Stimulated activated CD8-positive, alpha-beta memory T cell treated with anti-CD3 and anti-CD28 coated beads, Interleukin-7, amount 100 ng/mL, for 48 hours (primary cell): ENCODE data around the gene GFRA4.
"Not testable (repeated sequence)": the region's sequence is repeated elsewhere in the genome, so short reads cannot be mapped to it uniquely, and the experiment has no call there.

Source experiments
- DNase-seq, 2 donors: peaks; one replicate each; pipeline ENCODE4 v3.0.0-alpha.2; 2020; ENCODE audit warnings: low read depth in 1 of 2; ENCODE audit errors: extremely low read depth in 1 of 2

The GFRA4 gene

DNA sequence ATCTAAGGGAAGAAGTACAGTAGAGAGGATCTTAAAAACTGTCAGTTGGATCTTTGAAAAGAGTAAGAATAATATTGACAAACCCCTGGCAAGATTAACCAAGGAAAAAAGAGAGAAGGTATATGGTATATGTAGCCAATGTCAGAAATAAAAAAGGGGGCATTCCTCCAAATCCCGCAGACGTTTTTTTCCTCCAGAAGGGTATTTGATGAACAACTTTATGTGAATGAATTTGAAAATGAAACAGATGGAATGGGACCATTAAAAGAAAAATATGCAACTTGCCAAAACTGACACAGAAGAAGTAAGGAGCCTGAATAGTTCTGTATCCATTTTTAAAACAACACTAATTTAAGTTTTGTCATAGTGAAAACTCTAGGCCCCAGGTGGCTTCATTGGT lies 35.7 kb downstream of the GFRA4 start:
- no peak for DNase-seq

- no peak for DNase-seq
Measured at GRCh38 chr20:3622406-3622805, 40.8 kb downstream of the GFRA4 start.

DNA sequence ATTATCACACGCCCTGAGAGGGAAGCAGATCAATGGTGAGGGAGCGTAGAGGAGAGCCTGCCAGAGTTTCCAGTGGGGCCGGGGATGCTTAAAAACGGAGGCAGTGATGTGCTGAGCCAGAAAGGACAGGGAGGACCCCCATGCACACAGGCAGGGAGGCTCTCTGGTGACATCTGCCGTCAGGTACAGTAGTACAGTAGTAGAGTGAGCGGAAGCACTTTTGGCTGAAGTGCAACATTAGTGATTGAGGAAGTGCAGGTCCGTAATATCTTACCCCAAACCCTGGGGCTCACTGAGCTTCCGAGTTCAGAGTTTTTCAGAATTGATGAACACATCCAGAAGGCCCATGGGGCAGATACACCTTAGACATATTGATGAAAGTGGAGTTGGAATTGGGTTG lies 42.1 kb downstream of the GFRA4 start:
- no peak for DNase-seq

GRCh38 chr20:3616250-3616649 lies 46.9 kb downstream of the GFRA4 start:
- DNase-seq = no peak

DNA sequence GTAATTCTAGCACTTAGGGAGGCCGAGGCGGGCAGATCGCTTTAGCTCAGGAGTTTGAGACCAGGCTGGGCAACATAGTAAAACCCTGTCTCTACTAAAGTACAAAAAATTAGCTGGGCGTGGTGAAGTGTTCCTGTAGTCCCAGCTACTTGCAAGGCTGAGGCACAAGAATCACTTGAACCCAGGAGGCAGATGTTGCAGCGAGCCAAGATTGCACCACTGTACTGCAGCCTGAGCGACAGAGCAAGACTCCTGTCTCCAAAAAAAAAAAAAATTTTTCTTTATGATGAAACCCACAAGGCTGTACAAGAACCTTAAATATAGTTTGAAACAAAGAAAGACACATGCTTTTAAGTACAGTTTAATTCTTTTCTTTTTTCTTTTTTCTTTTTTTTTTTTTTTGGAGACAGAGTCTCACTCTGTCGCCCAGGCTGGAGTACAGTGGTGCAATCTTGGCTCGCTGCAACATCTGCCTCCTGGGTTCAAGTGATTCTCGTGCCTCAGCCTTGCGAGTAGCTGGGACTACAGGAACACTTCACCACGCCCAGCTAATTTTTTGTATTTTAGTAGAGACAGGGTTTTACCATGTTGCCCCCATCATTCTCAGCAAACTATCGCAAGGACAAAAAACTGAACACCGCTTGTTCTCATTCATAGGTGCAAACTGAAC lies 47.9 kb downstream of the GFRA4 start:
- DNase-seq = not testable (repeated sequence)

GRCh38 chr20:3614466-3614865 lies 48.7 kb downstream of the GFRA4 start:
- no peak for DNase-seq

DNA sequence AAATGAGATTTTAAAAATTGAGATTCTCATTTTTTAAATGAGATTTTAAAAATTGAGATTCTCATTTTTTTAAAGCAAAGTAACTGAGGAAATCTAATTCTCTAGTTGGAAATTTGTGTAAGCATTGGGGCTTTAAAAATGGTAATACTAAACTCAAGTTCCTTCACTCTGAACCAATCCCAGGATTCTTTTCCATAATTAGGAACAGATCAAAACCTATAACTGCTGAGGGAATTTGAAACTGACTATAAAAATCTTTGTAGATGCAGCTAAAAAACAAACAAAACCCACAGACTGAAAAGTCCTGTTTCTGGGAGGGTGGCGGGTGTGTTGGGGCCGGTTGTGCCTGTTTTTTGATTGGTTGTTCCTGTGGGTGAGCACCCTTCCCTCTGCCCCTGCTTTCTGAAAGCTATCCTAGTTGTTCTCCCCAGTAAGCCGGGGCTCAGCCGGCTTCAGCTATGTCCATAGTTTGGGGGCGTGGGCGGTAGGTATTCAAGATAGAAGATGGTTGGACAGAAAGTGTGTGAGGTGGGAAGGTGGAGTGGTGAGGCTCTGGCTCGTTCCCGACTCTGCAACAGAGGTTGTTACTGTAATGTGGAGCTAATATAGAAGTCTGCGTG lies 49.3 kb downstream of the GFRA4 start:
- no peak for DNase-seq

GRCh38 chr20:3612795-3613572 lies 50.2 kb downstream of the GFRA4 start:
- no peak for DNase-seq

GRCh38 chr20:3611901-3612300 lies 51.3 kb downstream of the GFRA4 start:
- no peak for DNase-seq
